ENCODE data around the gene RNF123.

Gene RNF123

GRCh38 chr3:49705390-49705960 lies 16.1 kb downstream of the RNF123 start:
- no peak for DNase-seq

DNA sequence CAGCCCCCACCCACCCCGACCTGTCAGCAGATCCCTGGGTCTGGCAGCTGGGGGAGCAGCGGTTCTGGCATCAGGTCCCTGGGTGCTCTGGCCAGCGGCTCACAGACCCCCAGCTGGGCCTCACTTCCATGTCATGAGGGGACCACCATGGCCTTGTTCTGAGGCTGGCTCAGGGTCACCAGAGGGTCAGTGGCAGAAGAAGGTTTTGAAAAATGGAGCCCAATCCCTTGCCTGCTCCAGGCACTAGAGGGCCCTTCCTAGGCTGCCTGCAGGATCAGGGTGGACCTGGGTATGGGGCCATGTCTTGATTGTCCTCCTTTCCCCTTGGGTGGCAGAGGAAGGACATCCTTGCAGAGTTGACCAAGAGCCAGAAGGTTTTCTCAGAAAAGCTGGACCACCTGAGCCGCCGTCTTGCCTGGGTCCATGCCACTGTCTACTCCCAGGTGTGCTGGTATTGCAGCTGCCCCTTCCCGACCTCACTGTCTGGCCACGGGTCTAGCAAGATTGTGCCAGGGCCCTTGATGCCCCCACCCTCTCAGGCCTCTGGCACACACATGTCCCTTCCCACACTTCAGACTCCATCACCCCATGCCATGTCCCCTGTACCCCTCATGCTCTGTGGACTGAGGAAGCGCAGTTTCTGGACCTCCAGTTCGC lies 17.2 kb downstream of the RNF123 start:
- no peak for DNase-seq

DNA sequence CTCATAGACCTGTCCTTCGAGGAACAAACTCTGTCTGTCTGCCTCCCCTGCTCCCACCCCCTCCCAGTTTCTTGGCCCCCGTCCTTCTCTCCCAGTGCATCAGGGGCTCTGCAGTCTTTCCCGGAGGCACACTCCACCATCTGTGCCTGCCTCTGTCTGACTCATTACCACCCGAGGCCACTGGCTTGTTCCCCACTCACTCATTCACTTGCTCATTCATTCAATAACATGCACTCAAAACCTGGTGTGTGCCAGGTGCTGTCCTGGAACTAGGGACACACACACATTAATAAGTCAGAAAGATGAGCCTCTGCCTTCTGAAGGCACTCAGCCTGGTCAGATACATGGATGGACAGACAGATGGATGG lies 17.7 kb downstream of the RNF123 start:
- peak; percentile 64 for DNase-seq

DNA sequence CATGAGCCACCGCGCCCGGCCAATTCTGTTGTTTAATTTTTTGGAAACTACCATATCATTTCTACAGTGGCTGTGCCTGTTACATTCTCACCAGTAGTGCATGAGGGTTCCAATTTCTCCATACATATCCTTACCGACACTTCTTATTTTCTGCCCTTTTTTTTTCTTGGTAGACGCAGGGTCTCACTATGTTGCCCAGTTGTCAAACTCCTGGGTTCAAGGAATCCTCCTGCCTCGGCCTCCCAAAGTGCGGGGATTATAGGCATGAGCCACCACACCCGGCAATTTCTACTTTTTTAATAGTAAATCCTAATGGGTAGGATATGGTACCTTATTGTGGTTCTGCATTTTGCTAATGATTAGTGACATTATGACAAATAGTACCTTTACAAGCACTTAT lies 20.5 kb downstream of the RNF123 start:
- DNase-seq, result no peak

DNA sequence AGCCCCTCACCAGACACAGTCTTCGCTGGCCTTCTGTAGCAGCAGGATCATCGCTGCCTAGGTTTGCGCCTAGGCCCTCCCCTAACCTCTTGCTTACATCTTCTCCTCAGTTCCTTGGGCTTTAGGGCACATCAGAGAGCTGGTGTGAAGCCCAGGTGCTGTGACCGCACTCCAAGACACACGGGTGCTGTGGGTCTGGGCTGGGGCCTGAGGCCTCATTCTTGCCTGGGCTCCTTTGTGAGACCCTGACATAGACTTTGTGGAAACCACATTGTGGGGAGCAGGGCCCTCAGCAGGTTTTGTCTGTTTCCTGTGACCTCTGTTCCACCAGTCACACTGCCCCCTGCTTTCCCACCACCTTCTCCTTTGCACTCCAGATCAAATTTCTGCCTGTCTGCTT lies 22.1 kb downstream of the RNF123 start:
- no peak for DNase-seq

GRCh38 chr3:49712166-49712565 lies 22.8 kb downstream of the RNF123 start:
- DNase-seq, result no peak

GRCh38 chr3:49712631-49713317 lies 23.4 kb downstream of the RNF123 start:
- no peak for DNase-seq

DNA sequence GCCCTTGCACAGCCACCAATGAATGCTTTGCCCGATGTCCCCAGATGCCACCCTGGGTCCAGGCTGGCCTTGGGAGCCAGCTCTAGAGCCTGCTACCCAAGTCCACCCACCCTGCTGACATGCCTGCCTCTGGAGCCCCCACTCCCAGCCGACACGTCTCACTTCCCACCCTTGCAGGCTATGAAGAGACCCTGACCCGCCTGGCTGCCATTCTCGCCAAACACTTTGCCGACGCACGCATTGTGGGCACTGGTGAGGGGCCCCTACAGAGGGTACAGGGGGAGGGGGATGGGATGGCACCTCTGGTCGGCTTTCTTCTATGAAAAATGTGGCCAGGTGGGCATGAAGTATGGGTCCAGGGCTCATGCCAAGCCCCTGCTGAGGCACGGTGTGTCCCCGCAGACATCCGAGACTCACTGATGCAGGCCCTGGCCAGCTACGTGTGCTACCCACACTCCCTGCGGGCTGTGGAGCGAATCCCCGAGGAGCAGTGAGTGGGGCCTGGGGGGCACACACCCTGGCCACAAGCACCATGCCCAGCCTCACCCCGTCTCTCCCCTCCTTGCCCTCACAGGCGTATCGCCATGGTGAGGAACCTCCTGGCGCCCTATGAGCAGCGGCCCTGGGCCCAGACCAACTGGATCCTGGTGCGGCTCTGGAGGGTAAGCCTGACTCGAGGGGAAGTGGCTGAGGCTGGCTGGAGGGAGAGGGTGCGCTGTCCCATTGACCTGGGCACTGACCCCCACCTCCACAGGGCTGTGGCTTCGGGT lies 24.2 kb downstream of the RNF123 start:
- no peak for DNase-seq

DNA sequence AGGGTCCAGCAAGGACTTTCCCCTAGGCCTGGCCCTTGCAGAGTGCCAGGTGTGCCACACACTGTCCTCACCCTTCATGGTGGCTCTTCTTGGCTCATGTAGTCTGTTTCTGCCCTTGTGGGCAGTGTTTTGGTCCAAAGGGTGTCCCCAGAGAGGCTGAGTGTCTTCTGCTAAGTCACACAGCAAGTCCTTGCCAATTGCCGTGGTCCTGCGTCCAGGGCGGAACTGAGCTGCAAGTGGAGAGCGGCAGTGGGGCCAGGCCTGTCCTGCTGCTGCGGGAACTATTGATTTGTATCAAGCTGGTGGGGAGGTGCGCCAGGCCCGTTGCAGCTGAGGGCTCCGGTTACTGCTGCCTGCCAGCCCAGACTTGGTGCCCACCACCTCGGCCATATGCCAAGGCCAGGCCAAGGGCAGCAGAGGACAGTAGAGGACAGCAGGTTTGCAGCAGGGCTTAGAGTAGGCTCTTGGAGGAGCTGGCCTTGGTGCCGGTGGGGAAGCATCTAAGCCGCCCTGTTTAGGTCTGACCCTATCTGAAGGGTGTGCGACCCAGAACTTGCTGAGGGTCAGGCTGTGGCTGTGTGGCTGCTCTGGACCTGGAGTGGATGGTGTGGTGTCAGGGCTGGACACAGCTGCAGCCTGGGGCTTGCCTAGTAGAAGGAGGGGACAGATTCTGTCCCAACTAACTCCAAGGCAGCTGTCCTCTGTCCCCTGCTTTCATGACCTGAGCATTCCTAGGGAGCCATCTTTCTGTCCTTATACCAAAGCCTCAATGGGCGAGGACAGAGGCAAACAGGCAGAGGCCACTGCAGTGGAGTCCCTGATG lies 25.6 kb downstream of the RNF123 start:
- DNase-seq, result no peak

GRCh38 chr3:49715611-49716121 lies 26.3 kb downstream of the RNF123 start:
- no peak for DNase-seq

- no peak for DNase-seq
Measured at GRCh38 chr3:49716169-49716568, 26.8 kb downstream of the RNF123 start.

- no peak for DNase-seq
Measured at GRCh38 chr3:49716691-49717210, 27.4 kb downstream of the RNF123 start.

GRCh38 chr3:49717211-49717958 lies 28.0 kb downstream of the RNF123 start:
- no peak for DNase-seq

- no peak for DNase-seq
Measured at GRCh38 chr3:49717959-49718857, 28.9 kb downstream of the RNF123 start.

DNA sequence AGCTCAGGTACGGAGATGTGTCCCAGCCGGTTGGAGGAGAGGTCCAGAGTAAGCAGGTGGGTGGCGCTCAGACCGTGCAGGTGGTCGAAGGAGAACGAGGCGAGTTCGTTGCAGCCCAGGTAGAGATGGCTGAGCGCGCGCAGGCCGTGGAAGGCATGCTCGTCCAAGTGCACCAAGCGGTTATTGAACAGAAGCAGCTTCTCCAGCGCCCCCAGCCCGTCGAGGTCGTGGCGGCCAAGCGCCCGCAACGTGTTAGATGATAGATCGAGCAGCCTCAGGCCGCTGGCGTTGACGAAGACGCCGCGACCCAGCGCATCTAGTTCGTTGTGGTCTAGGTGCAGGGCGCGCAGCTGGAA lies 29.5 kb downstream of the RNF123 start:
- DNase-seq, result no peak

GRCh38 chr3:49719214-49719884 lies 30.0 kb downstream of the RNF123 start, which contains the start of gene AMIGO3:
Gene AMIGO3 (minus strand): TSS chr3:49719684. CDS start chr3:49719465, 219 bp downstream.
- DNase-seq, result peak; percentile 95

- DNase-seq, result no peak
Measured at GRCh38 chr3:49720855-49721595, 31.7 kb downstream of the RNF123 start.

DNA sequence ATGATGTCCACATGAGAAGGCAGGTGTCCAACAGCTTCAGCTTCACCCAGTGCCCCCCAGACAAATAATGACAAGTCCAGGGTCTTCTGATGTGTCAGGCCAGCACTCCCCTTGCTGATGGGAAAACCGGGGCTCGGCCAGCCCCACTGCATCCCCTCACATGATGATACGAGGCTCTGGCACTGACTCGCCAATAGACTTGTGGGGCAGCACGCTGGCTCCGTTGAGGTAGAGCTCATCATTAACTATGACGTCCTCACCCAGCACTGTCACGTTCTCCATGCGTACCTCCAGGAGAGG lies 32.2 kb downstream of the RNF123 start:
- DNase-seq, result no peak

Measured in EL (cell line).